Measurements from ENCODE around the gene KPNA4. TPM values are rescaled to one million over a fixed set of nuclear protein-coding genes. Genes with fewer than 3 reads are reported as not detected.
"Not testable (repeated sequence)": the region's sequence is repeated elsewhere in the genome, so short reads cannot be mapped to it uniquely, and the experiment has no call there.

Gene KPNA4, protein sequence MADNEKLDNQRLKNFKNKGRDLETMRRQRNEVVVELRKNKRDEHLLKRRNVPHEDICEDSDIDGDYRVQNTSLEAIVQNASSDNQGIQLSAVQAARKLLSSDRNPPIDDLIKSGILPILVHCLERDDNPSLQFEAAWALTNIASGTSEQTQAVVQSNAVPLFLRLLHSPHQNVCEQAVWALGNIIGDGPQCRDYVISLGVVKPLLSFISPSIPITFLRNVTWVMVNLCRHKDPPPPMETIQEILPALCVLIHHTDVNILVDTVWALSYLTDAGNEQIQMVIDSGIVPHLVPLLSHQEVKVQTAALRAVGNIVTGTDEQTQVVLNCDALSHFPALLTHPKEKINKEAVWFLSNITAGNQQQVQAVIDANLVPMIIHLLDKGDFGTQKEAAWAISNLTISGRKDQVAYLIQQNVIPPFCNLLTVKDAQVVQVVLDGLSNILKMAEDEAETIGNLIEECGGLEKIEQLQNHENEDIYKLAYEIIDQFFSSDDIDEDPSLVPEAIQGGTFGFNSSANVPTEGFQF
- total RNA-seq (2014; rRNA removed; shearing (Covaris generic)): 27.2 and 29.8 TPM in 2 replicates
- polyA plus RNA-seq (2015; cell fraction: cytosol; rRNA removed): 19.6 and 25.3 TPM in 2 replicates
- polyA plus RNA-seq (2015; cell fraction: nucleus; rRNA removed): 8.0 and 8.5 TPM in 2 replicates

GRCh38 chr3:160565442-160566403, at the start of gene KPNA4:
TSS of gene KPNA4 (minus strand) at chr3:160565571. CDS start at chr3:160565282, 289 bp downstream.
- in situ Hi-C loops (cut with HindIII; ENCODE audit: low pct_unique_long_range_greater_than_20kb, low sequenced_read_pairs): no loop called here
- DNase-seq (ENCODE audit: low read depth, low spot score): peak; percentile 97

DNA sequence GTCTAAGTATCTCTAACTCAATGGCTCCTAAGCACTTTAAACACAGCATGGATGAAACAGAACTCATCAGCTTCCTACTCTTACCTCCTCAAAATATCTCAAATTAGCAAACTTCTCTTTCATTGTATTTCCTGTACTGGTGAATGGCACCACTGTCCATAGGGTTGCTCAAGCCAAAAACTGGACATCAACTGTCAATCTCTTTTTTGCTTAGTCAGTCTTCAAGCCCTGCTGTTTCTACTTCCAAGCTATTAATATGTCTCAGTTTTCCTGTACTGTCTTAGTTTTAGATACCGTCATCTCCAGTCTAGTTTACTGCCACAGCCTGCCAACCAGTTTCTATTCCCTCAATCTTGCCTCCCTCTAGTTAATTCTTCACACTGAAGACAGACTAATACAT, 48.3 kb upstream of the KPNA4 start:
- DNase-seq (ENCODE audit: low read depth, low spot score): no peak
- in situ Hi-C loops (cut with HindIII; ENCODE audit: low pct_unique_long_range_greater_than_20kb, low sequenced_read_pairs): no loop called here

DNA sequence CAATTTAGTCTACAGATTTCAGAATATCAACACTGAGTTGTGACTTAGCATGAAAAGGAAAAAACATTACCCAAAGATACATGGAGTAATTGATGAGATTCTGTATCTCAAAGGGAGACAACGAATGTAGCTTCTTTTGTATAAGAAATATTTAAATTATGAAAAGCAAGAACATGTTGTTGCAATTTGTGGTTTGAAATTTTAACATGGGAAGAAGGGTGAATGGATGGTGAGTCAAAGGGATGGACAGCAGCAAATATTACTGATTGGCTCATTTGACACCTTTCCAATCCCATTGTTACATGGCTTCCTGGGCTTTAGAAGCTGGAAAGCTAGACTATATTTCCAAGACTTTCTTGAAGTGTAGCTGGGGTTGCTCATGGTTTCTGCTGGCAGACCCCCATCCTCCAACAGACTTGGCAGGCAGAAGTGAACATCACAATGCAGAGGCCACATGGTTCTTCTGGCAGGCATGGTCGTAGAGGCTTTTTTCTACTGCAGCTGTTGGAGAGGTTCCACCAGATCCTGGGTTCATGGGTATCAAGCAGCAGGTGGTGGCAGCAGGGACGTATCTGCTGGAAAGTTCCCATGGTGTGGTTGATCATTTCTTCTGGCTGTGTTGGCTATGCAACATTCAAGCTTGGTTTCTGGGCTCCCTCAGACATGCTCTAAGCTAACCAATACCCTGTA, 47.2 kb upstream of the KPNA4 start:
- DNase-seq (ENCODE audit: low read depth, low spot score): no peak
- in situ Hi-C loops (cut with HindIII; ENCODE audit: low pct_unique_long_range_greater_than_20kb, low sequenced_read_pairs): no loop called here

GRCh38 chr3:160611141-160611540, 45.8 kb upstream of the KPNA4 start:
- DNase-seq (ENCODE audit: low read depth, low spot score): no peak
- in situ Hi-C loops (cut with HindIII; ENCODE audit: low pct_unique_long_range_greater_than_20kb, low sequenced_read_pairs): no loop called here

DNA sequence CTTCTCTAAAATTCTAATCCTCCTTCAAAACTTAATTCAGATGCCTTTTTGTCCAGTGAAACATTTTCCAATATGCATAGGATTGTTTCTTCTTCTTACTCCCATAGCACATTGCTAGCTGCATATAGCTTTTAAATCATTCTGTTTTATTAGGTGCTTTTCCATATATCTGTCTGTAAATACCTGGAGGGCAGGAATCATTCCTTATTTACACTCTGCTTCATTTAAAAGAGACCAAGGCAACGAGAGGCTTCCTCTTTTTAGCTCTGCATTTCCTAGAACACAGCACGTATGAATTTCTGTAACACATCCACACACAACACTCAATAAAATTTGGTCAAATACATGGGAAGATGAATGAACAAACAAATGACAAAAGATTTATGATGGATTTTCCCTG, 43.5 kb upstream of the KPNA4 start:
- no peak for DNase-seq (ENCODE audit: low read depth, low spot score)
- in situ Hi-C loops (cut with HindIII; ENCODE audit: low pct_unique_long_range_greater_than_20kb, low sequenced_read_pairs): no loop called here

DNA sequence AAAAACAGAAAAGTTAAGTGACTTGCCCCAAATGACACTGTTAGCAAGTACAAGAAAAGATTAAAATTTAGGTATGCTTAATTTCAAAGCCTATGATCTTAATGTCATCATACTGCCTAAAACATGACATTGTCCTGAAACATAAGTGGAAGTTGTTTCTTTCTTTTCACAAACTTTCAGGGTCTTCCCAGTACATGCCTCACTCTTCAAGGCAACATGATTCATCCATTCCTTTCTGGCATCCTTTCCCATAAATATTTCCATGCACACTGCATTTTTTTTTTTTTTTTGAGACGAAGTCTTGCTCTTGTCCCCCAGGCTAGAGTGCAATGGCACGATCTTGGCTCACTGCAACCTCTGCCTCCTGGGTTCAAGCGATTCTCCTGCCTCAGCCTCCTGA, 42.5 kb upstream of the KPNA4 start:
- no peak for DNase-seq (ENCODE audit: low read depth, low spot score)
- in situ Hi-C loops (cut with HindIII; ENCODE audit: low pct_unique_long_range_greater_than_20kb, low sequenced_read_pairs): no loop called here

DNA sequence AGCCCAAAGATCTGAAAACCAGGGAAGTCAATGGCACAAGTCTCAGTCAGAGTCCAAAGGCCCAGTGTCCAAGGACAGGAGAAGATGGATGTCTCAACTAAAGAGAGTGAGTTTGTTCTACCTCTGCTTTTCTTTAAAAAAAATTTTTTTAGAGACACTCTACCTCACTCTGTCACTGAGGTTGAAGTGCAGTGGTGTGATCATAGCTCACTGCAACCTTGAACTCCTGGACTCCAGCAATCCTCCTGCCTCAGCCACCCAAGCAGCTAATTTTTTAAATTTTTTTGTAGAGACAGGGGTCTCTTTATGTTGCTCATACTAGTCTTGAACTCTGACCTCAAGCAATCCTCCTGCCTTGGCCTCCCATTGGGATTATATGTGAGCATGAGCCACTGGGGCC, 39.9 kb upstream of the KPNA4 start:
- DNase-seq (ENCODE audit: low read depth, low spot score): no peak
- in situ Hi-C loops (cut with HindIII; ENCODE audit: low pct_unique_long_range_greater_than_20kb, low sequenced_read_pairs): no loop called here

DNA sequence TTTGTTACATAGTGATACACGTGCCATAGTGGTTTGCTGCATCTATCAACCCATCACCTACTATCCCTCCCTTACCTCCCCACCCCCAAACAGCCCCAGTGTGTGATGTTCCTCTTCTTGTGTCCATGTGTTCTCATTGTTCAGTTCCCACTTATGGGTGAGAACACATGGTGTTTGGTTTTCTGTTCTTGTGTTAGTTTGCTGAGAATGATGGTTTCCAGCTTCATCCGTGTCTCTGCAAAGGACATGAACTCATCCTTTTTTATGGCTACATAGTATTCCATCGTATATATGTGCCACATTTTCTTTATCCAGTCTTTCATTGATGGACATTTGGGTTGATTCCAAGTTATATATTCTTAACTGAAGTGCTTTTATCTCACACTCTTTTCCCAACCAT, 38.5 kb upstream of the KPNA4 start:
- in situ Hi-C loops (cut with HindIII; ENCODE audit: low pct_unique_long_range_greater_than_20kb, low sequenced_read_pairs); DNase-seq (ENCODE audit: low read depth, low spot score): not testable (repeated sequence)

DNA sequence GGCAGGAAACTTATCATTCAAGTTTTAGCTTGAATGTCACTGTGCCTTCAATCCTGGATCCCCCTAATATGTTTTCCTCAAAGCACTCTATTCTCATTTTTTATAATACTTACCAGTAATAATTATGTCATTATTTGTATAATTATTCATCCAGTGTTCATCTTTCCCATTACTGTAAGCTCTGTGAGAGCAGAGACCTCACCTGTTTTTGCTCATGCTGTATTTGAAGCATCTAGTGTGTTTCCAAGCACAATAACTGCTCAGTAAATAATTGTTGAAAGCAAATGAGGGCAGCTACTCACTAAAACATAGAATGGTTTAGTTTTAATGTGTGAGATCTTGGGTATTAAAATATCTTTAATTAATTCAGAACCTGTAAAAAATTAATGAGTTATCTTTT, 36.9 kb upstream of the KPNA4 start:
- DNase-seq (ENCODE audit: low read depth, low spot score): no peak
- in situ Hi-C loops (cut with HindIII; ENCODE audit: low pct_unique_long_range_greater_than_20kb, low sequenced_read_pairs): no loop called here

DNA sequence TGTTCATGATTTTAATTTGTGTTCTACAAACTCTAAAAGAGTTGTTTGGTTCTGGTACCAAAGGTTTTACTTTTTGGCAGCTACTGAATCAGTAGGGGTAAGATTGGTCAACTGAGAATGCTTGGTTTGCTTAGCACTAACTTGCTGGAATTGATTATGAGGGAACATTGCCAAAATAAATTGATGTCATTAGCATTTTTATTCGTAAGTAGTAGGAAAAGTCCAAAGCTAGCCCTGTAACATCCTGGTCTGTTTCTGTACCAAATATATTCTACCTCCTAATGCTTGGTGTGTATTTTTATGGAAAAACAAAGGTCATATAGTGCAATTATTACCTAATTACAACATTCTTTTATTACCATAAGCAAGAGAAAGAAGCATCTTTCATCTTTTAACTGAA, 35.9 kb upstream of the KPNA4 start:
- no peak for DNase-seq (ENCODE audit: low read depth, low spot score)
- in situ Hi-C loops (cut with HindIII; ENCODE audit: low pct_unique_long_range_greater_than_20kb, low sequenced_read_pairs): no loop called here

DNA sequence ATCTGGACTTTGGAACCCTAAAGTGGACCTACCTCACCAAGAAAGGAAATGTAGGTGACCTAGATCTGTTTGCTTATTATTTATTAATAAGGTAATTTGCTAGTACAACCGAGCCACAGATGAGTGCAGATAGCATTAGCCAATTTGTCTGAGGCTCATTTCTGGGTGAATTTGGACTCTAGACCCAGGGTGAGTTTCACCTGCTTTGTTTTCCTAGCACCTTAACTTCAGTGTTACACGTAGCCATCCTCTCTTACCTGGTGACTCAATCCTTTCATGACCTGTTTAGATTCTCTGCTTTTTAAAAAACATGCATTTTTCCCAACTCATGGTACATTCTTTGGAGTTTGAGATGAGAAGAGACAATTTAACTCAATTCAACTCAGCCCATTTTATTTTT, 33.5 kb upstream of the KPNA4 start:
- no peak for DNase-seq (ENCODE audit: low read depth, low spot score)
- in situ Hi-C loops (cut with HindIII; ENCODE audit: low pct_unique_long_range_greater_than_20kb, low sequenced_read_pairs): no loop called here

- no peak for DNase-seq (ENCODE audit: low read depth, low spot score)
- in situ Hi-C loops (cut with HindIII; ENCODE audit: low pct_unique_long_range_greater_than_20kb, low sequenced_read_pairs): no loop called here
Observed at GRCh38 chr3:160588023-160588422, 22.7 kb upstream of the KPNA4 start.

DNA sequence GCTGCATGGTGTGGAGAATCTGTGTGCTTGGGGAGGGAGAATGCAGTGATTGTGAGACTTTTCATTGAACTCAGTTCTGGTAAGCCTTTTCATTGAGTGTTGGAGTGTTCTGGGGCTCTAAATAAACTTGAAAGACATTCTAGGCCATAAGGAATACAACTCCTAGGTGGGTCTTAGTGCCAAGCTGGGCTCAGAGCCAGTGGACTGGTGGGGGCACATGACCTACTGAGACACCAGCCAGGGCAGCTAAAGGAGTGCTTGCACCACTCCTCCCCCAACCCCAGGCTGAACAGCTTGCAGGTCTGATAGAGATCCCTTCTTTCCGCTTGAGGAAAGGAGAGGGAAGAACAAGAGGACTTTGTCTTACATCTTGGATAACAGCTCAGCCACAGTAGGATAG, 21.7 kb upstream of the KPNA4 start:
- DNase-seq (ENCODE audit: low read depth, low spot score): peak; percentile 46
- in situ Hi-C loops (cut with HindIII; ENCODE audit: low pct_unique_long_range_greater_than_20kb, low sequenced_read_pairs): no loop called here

- DNase-seq (ENCODE audit: low read depth, low spot score): no peak
- in situ Hi-C loops (cut with HindIII; ENCODE audit: low pct_unique_long_range_greater_than_20kb, low sequenced_read_pairs): no loop called here
Observed at GRCh38 chr3:160586679-160587078, 21.3 kb upstream of the KPNA4 start.

DNA sequence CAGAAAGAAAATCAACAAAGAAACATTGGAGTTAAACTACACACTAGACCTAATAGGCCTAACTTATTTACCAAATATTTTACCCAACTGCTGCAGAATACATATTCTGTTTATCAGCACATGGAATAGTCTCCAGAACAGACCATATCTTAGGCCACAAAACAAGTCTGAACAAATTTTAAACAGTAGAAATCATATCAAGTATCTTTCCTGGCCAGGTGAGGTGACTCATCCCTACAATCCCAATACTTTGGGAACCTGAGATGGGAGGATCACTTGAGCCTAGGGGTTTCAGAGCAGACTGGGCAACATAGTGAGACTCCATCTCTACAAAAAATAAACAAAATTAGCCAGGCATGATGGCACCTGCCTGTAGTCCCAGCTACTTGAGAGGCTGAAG, 18.1 kb upstream of the KPNA4 start:
- no peak for DNase-seq (ENCODE audit: low read depth, low spot score)
- in situ Hi-C loops (cut with HindIII; ENCODE audit: low pct_unique_long_range_greater_than_20kb, low sequenced_read_pairs): no loop called here

DNA sequence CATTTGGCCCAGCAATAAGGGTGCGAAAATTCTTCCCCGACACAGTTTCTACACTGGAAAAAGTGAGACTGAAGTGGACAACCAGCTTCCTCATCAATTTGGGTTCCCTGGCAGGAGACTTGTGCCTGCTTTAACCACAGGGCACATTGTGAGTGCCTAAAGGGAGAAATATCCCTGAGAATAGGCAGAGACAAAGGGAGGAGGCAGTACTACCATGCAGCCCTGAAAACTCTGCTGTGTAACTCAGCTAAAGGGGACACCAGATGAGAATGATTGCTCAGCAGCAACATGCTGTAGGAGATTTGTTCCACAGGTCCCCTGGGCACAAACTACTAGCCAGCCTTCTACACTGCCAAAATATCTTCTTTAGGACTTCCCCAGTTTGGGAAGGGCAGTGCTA, 15.6 kb upstream of the KPNA4 start:
- DNase-seq (ENCODE audit: low read depth, low spot score): no peak
- in situ Hi-C loops (cut with HindIII; ENCODE audit: low pct_unique_long_range_greater_than_20kb, low sequenced_read_pairs): no loop called here

- DNase-seq (ENCODE audit: low read depth, low spot score): peak; percentile 59
- in situ Hi-C loops (cut with HindIII; ENCODE audit: low pct_unique_long_range_greater_than_20kb, low sequenced_read_pairs): no loop called here
Observed at GRCh38 chr3:160577556-160578195, 12.3 kb upstream of the KPNA4 start.

All from SK-MEL-5 (cell line).